Vagina (tissue), 2 donors: ENCODE measurements around the gene AKR1C1. TPM values are rescaled to one million over a fixed set of nuclear protein-coding genes. Genes with fewer than 3 reads are reported as not detected.
"Not testable (repeated sequence)": the region's sequence is repeated elsewhere in the genome, so short reads cannot be mapped to it uniquely, and the experiment has no call there.

Experiments
- DNase-seq, 2 donors: peaks; one replicate each; pipeline ENCODE4 v3.0.0-alpha.2; 2017; ENCODE audit errors: extremely low spot score in 2 of 2
- H3K27ac ChIP-seq: fragments of 200-600 bp; sonication (generic); one replicate; pipeline ENCODE4 v1.5.1; 2019
- H3K27me3 ChIP-seq: fragments of 200-600 bp; sonication (generic); one replicate; pipeline ENCODE4 v1.5.1; 2019
- H3K36me3 ChIP-seq, 2 donors: fragments of 200-600 bp; sonication (generic); one replicate each; pipeline ENCODE4 v1.5.1; 2017 to 2019
- H3K4me1 ChIP-seq: fragments of 200-600 bp; sonication (generic); one replicate; pipeline ENCODE4 v1.5.1; 2019
- H3K4me3 ChIP-seq, 2 donors: fragments of 200-600 bp; sonication (generic); 1 replicate in 1 of 2; 2 replicates in 1 of 2; pipeline ENCODE4 v1.5.1; 2016 to 2019
- H3K9me3 ChIP-seq: fragments of 200-600 bp; sonication (generic); one replicate; pipeline ENCODE4 v1.5.1; 2019
- POLR2A ChIP-seq, 2 donors: fragments of 450-650 bp; IDR thresholded peaks; one replicate each; pipeline ENCODE4 v1.6.1; 2017; ENCODE audit warnings: antibody characterized with exemption in 2 of 2, mild to moderate bottlenecking in 2 of 2, moderate library complexity in 2 of 2
- POLR2AphosphoS5 ChIP-seq, 2 donors: sonication (generic); formaldehyde crosslinking; IDR thresholded peaks; one replicate each; pipeline ENCODE4 v1.9.0; 2017; ENCODE audit warnings: antibody characterized with exemption in 2 of 2, mild to moderate bottlenecking in 2 of 2, low read depth in 1 of 2; ENCODE audit not compliant: insufficient read depth in 1 of 2
- intact Hi-C: fragments of 100-400 bp; cut with DNase I; formaldehyde crosslinking; loops from one replicate; pipeline ENCODE4 v1.15.1; 2023
- total RNA-seq: library from RNA; depleted of rRNA; stranded (reverse); fragments of >200 nt; gene quantifications from one replicate; pipeline ENCODE4 v1.2.3, GENCODE V29; 2016
- TF ChIP-seq, protein P1 (sequence below), 3 experiments: fragments of 450-650 bp in 2 of 3; fragments of 200-600 bp in 1 of 3; sonication (generic) in 1 of 3; IDR thresholded peaks; one replicate each; pipeline ENCODE4 v1.5.1; 2017 to 2019; ENCODE audit warnings: antibody characterized with exemption in 3 of 3, mild to moderate bottlenecking in 2 of 3, moderate library complexity in 2 of 3

The AKR1C1 gene
- total RNA-seq, 1 donor from 2014 or later, result 73.7 TPM

- H3K27ac ChIP-seq, result no peak overlapping the region
- no peak for DNase-seq
- H3K4me1 ChIP-seq, result peaks cover 10% of the 10 kb centered on the region
- no peak for TF ChIP-seq POLR2A (IDR thresholded peaks at IDR 0.05)
- no peaks in the 10 kb centered on the region for H3K27me3 ChIP-seq
- H3K36me3 ChIP-seq, result no peaks in the 10 kb centered on the region
- no peaks in the 10 kb centered on the region for H3K9me3 ChIP-seq
- intact Hi-C loops, result no loop called here
- no peak overlapping the region for H3K4me3 ChIP-seq
Measured at GRCh38 chr10:4984971-4985594, 21.9 kb downstream of the AKR1C1 start.

- intact Hi-C loops, H3K4me3 ChIP-seq: not testable (repeated sequence)
Measured at GRCh38 chr10:4988000-4988641, 24.9 kb downstream of the AKR1C1 start.

DNA sequence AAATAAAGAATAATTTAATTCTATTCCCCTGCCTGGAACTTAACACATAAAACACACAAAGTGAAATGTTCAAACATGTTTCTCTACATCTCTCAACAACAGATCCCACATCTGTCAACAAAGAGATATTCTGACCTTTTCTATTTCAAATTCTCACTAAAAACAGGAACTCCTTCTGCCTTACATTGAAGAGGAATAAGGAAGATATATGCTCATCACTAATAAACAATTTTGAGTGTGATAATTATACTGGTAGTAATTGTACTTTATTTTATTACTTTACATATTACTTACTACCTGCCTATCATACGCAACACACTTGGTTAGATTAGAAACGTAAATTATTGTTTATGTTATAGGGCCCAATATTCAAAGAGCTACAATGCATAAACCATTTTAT is 27.0 kb downstream of the AKR1C1 start:
- H3K9me3 ChIP-seq, result no peaks in the 10 kb centered on the region
- intact Hi-C loops, result no loop called here
- H3K27ac ChIP-seq, result no peak overlapping the region
- TF ChIP-seq POLR2AphosphoS5 (IDR thresholded peaks at IDR 0.05; ENCODE audit: insufficient read depth in 1 of 2, low read depth in 1 of 2) (no peak), POLR2A (IDR thresholded peaks at IDR 0.05) (no peak)
- TF ChIP-seq, protein P1, sequence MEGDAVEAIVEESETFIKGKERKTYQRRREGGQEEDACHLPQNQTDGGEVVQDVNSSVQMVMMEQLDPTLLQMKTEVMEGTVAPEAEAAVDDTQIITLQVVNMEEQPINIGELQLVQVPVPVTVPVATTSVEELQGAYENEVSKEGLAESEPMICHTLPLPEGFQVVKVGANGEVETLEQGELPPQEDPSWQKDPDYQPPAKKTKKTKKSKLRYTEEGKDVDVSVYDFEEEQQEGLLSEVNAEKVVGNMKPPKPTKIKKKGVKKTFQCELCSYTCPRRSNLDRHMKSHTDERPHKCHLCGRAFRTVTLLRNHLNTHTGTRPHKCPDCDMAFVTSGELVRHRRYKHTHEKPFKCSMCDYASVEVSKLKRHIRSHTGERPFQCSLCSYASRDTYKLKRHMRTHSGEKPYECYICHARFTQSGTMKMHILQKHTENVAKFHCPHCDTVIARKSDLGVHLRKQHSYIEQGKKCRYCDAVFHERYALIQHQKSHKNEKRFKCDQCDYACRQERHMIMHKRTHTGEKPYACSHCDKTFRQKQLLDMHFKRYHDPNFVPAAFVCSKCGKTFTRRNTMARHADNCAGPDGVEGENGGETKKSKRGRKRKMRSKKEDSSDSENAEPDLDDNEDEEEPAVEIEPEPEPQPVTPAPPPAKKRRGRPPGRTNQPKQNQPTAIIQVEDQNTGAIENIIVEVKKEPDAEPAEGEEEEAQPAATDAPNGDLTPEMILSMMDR (IDR thresholded peaks at IDR 0.05), result no peak
- no peak for DNase-seq
- no peaks in the 10 kb centered on the region for H3K4me1 ChIP-seq
- no peaks in the 10 kb centered on the region for H3K27me3 ChIP-seq
- H3K4me3 ChIP-seq, result no peak overlapping the region
- H3K36me3 ChIP-seq, result no peaks in the 10 kb centered on the region

More at GRCh38 chr10:4988000-4988641, 24.9 kb downstream of the AKR1C1 start:
- not testable (repeated sequence) for H3K4me1 ChIP-seq, H3K36me3 ChIP-seq, H3K27ac ChIP-seq, H3K27me3 ChIP-seq, H3K9me3 ChIP-seq, DNase-seq

GRCh38 chr10:4991463-4991862 is 28.2 kb downstream of the AKR1C1 start:
- H3K4me1 ChIP-seq, DNase-seq, H3K27me3 ChIP-seq, H3K4me3 ChIP-seq, H3K36me3 ChIP-seq, H3K9me3 ChIP-seq, H3K27ac ChIP-seq, intact Hi-C loops: not testable (repeated sequence)

DNA sequence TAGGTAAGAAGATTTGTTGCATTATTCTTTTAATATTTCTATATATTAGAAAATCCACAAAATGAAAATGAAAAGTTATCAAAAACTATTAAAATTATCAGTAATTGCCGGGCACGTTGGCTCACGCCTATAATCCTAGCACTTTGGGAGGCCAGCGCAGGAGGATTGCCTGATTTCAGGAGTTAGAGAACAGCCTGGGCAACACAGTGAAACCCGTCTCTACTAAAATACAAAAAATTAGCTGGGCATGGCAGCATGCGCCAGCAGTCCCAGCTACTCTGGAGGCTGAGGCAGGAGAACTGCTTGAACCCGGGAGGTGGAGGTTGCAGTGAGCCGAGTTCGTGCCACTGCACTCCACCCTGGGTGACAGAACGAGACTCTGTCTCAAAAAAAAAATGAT is 29.3 kb downstream of the AKR1C1 start:
- H3K4me3 ChIP-seq, H3K27me3 ChIP-seq, DNase-seq, H3K9me3 ChIP-seq, intact Hi-C loops, H3K27ac ChIP-seq, H3K36me3 ChIP-seq, H3K4me1 ChIP-seq: not testable (repeated sequence)

DNA sequence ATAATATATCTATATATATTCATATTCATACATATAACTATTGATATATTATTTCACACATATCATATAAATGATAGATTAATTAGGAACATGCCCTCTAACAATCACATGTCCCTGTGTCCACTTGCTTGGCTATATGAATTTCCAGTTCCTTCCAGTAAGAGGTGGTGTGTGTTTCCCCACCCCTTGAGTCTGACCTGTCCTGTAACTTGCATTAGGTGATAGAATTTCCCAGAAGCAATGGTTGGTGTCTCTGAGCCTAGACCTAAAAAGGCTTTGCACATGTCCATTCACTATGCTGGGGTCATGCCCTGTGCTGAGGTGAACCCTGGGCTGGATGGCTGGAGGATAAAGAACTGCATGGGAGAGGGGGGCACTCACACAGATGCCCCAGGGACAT is 31.0 kb downstream of the AKR1C1 start:
- H3K4me3 ChIP-seq, H3K9me3 ChIP-seq, intact Hi-C loops, H3K27ac ChIP-seq, H3K27me3 ChIP-seq, DNase-seq, H3K36me3 ChIP-seq, H3K4me1 ChIP-seq: not testable (repeated sequence)

DNA sequence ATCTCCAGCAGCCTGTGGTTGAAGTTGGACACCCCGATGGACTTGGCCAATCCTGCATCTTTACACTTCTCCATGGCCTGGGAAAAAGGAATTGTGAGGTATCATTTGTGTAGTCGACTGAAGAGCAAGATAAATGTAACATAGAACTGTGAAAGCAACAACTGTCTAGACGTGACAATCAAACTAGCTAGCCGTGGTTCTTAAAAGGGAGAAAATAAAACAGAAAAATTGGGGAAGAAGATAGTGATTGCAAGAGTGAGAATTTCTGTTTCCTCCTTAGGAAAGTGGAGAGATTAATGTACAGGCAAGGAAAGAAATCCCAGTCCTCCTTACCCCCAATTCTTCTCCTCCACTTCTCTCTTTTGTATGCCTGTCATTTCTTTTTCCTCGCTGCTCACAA is 35.5 kb downstream of the AKR1C1 start:
- TF ChIP-seq, protein P1 (IDR thresholded peaks at IDR 0.05), result no peak
- TF ChIP-seq POLR2AphosphoS5 (IDR thresholded peaks at IDR 0.05; ENCODE audit: insufficient read depth in 1 of 2, low read depth in 1 of 2), result no peak
- TF ChIP-seq POLR2A (IDR thresholded peaks at IDR 0.05), result no peak
- no peak overlapping the region for H3K27ac ChIP-seq
- no peak overlapping the region for H3K4me3 ChIP-seq
- H3K27me3 ChIP-seq, result no peaks in the 10 kb centered on the region
- DNase-seq, result no peak
- no peaks in the 10 kb centered on the region for H3K36me3 ChIP-seq
- peaks cover 18% of the 10 kb centered on the region for H3K4me1 ChIP-seq
- H3K9me3 ChIP-seq, result no peaks in the 10 kb centered on the region
- intact Hi-C loops, result no loop called here
